ENCODE data around the gene CYS1. TPM values are rescaled to one million over a fixed set of nuclear protein-coding genes. Genes with fewer than 3 reads are reported as not detected.
A peak's percentile ranks its signal among the peaks of the same experiment; 100 is the strongest.

The CYS1 gene
- total RNA-seq, 1 donor from 2014 or later: 3.7 TPM

- FAIRE-seq (no peak), DNase-seq (ENCODE audit: low read depth) (no peak)
- H3K4me1 Mint-ChIP-seq (ENCODE audit: low read depth, unreplicated experiment): peaks cover 2% of the 10 kb centered on the region
- no peaks in the 10 kb centered on the region for H3K9me3 ChIP-seq (ENCODE audit: insufficient read depth, low read depth, low read length)
- H3K4me2 ChIP-seq (ENCODE audit: low read length): no peak overlapping the region
- peaks cover 12% of the 10 kb centered on the region for H3K36me3 Mint-ChIP-seq (ENCODE audit: low read depth, unreplicated experiment)
- H3K9me3 Mint-ChIP-seq (ENCODE audit: unreplicated experiment): no peaks in the 10 kb centered on the region
- no peak overlapping the region for H3K27ac Mint-ChIP-seq (ENCODE audit: unreplicated experiment)
- H3K27ac ChIP-seq (ENCODE audit: low read depth, low read length): no peak overlapping the region
- TF ChIP-seq EZH2 (IDR thresholded peaks at IDR 0.05; ENCODE audit: insufficient read depth, low read length): no peak
- H3K4me1 ChIP-seq (ENCODE audit: insufficient read depth, low read length): peaks cover 12% of the 10 kb centered on the region
- H3K79me2 ChIP-seq (ENCODE audit: insufficient read depth, low read length): no peaks in the 10 kb centered on the region
- no peak overlapping the region for H2AFZ ChIP-seq (ENCODE audit: low read depth, low read length)
- no peaks in the 10 kb centered on the region for H3K36me3 ChIP-seq (ENCODE audit: insufficient read depth, low read length)
- no peak overlapping the region for H3K4me3 ChIP-seq (ENCODE audit: insufficient read depth, low read depth, low read length)
- no peaks in the 10 kb centered on the region for H3K27me3 Mint-ChIP-seq (ENCODE audit: low read depth, unreplicated experiment)
- H3K27me3 ChIP-seq (ENCODE audit: insufficient read depth, low read length): no peaks in the 10 kb centered on the region
- no peaks in the 10 kb centered on the region for H4K20me1 ChIP-seq (ENCODE audit: insufficient read depth, low read length)
- H3K9ac ChIP-seq (ENCODE audit: low read length): no peak overlapping the region
- H3K4me3 Mint-ChIP-seq (ENCODE audit: unreplicated experiment): no peak overlapping the region
Observed at GRCh38 chr2:10053351-10053750, 26.9 kb downstream of the CYS1 start.

GRCh38 chr2:10052216-10052615 is 28.0 kb downstream of the CYS1 start:
- no peak overlapping the region for H3K4me3 Mint-ChIP-seq (ENCODE audit: unreplicated experiment)
- H3K4me1 Mint-ChIP-seq (ENCODE audit: low read depth, unreplicated experiment): peaks cover 2% of the 10 kb centered on the region
- no peak overlapping the region for H3K27ac Mint-ChIP-seq (ENCODE audit: unreplicated experiment)
- no peaks in the 10 kb centered on the region for H3K27me3 ChIP-seq (ENCODE audit: insufficient read depth, low read length)
- H3K9ac ChIP-seq (ENCODE audit: low read length): no peak overlapping the region
- no peaks in the 10 kb centered on the region for H4K20me1 ChIP-seq (ENCODE audit: insufficient read depth, low read length)
- H2AFZ ChIP-seq (ENCODE audit: low read depth, low read length): no peak overlapping the region
- TF ChIP-seq EZH2 (IDR thresholded peaks at IDR 0.05; ENCODE audit: insufficient read depth, low read length): no peak
- H3K27ac ChIP-seq (ENCODE audit: low read depth, low read length): no peak overlapping the region
- no peaks in the 10 kb centered on the region for H3K79me2 ChIP-seq (ENCODE audit: insufficient read depth, low read length)
- H3K4me2 ChIP-seq (ENCODE audit: low read length): no peak overlapping the region
- peaks cover 13% of the 10 kb centered on the region for H3K36me3 Mint-ChIP-seq (ENCODE audit: low read depth, unreplicated experiment)
- peaks cover 2% of the 10 kb centered on the region for H3K4me1 ChIP-seq (ENCODE audit: insufficient read depth, low read length)
- no peaks in the 10 kb centered on the region for H3K9me3 Mint-ChIP-seq (ENCODE audit: unreplicated experiment)
- H3K27me3 Mint-ChIP-seq (ENCODE audit: low read depth, unreplicated experiment): no peaks in the 10 kb centered on the region
- no peak for DNase-seq (ENCODE audit: low read depth)
- FAIRE-seq: no peak
- H3K36me3 ChIP-seq (ENCODE audit: insufficient read depth, low read length): no peaks in the 10 kb centered on the region
- H3K9me3 ChIP-seq (ENCODE audit: insufficient read depth, low read depth, low read length): no peaks in the 10 kb centered on the region
- H3K4me3 ChIP-seq (ENCODE audit: insufficient read depth, low read depth, low read length): no peak overlapping the region

- Histone ChIP-seq H3K27me3 (ENCODE audit: insufficient read depth, low read length) (no peaks in the 10 kb centered on the region), H3K9me3 (ENCODE audit: insufficient read depth, low read depth, low read length) (no peaks in the 10 kb centered on the region), H3K4me1 (ENCODE audit: insufficient read depth, low read length) (no peaks in the 10 kb centered on the region), H2AFZ (ENCODE audit: low read depth, low read length) (no peak overlapping the region), H4K20me1 (ENCODE audit: insufficient read depth, low read length) (no peaks in the 10 kb centered on the region), H3K9ac (ENCODE audit: low read length) (no peak overlapping the region), H3K27ac (ENCODE audit: low read depth, low read length) (no peak overlapping the region), H3K36me3 (ENCODE audit: insufficient read depth, low read length) (no peaks in the 10 kb centered on the region), H3K4me2 (ENCODE audit: low read length) (no peak overlapping the region), H3K79me2 (ENCODE audit: insufficient read depth, low read length) (no peaks in the 10 kb centered on the region), H3K4me3 (ENCODE audit: insufficient read depth, low read depth, low read length) (no peak overlapping the region)
- DNase-seq (ENCODE audit: low read depth) (peak; percentile 31), FAIRE-seq (no peak)
- H3K27me3 Mint-ChIP-seq (ENCODE audit: low read depth, unreplicated experiment): no peaks in the 10 kb centered on the region
- H3K4me3 Mint-ChIP-seq (ENCODE audit: unreplicated experiment): no peak overlapping the region
- no peak overlapping the region for H3K27ac Mint-ChIP-seq (ENCODE audit: unreplicated experiment)
- H3K9me3 Mint-ChIP-seq (ENCODE audit: unreplicated experiment): no peaks in the 10 kb centered on the region
- no peaks in the 10 kb centered on the region for H3K4me1 Mint-ChIP-seq (ENCODE audit: low read depth, unreplicated experiment)
- TF ChIP-seq EZH2 (IDR thresholded peaks at IDR 0.05; ENCODE audit: insufficient read depth, low read length) (no peak), CTCF (IDR thresholded peaks at IDR 0.05; ENCODE audit: insufficient read depth, low read depth, low read length) (peak; percentile 79)
- peaks cover 14% of the 10 kb centered on the region for H3K36me3 Mint-ChIP-seq (ENCODE audit: low read depth, unreplicated experiment)
Observed at GRCh38 chr2:10048501-10049171, 31.6 kb downstream of the CYS1 start.

All from astrocyte (in vitro differentiated cells and primary cell).